ENCODE measurements around the gene HSPB8.

GRCh38 chr12:119201789-119202543 is 23.2 kb downstream of the HSPB8 start:
- TF ChIP-seq POLR2A (IDR thresholded peaks at IDR 0.05) (no peak), CTCF (IDR thresholded peaks at IDR 0.05) (no peak)
